ENCODE measurements around the gene LDLRAD4.

LDLRAD4 gene

DNA sequence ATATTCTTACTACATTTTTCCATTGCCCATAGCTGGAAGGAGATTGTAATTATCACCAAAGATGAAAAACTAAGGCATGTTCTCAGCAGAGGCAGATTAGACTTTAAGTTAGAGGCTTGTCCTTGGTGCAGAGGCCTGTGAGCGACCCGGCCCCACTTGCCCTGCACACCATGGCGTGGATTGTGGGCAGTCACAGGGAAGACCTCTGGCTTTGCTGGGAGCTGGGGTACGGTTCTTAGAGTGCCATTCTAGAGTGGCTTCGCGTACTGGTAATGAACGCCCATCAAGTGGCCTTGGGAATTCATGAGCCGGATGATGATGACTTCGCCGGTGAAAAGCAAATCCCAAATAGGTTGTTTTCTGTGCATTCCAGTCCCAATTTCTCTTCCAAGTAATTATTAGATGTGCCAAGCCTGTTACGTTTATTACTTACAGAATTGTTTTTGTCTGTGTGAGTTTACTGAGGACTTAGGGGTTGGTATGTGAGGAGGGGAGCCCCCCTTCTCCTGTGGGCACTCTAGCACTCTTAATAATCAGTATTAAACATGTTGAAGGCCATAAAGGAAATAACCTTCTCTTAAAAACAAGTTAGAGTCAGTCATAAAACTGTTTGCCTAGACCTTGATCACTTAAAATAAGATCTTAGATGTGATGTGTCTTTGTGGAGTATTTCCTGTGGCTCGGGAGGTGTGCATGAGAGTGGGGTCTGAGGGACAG, 90.6 kb downstream of the LDLRAD4 start:
- no peak for DNase-seq (ENCODE audit: low spot score)

DNA sequence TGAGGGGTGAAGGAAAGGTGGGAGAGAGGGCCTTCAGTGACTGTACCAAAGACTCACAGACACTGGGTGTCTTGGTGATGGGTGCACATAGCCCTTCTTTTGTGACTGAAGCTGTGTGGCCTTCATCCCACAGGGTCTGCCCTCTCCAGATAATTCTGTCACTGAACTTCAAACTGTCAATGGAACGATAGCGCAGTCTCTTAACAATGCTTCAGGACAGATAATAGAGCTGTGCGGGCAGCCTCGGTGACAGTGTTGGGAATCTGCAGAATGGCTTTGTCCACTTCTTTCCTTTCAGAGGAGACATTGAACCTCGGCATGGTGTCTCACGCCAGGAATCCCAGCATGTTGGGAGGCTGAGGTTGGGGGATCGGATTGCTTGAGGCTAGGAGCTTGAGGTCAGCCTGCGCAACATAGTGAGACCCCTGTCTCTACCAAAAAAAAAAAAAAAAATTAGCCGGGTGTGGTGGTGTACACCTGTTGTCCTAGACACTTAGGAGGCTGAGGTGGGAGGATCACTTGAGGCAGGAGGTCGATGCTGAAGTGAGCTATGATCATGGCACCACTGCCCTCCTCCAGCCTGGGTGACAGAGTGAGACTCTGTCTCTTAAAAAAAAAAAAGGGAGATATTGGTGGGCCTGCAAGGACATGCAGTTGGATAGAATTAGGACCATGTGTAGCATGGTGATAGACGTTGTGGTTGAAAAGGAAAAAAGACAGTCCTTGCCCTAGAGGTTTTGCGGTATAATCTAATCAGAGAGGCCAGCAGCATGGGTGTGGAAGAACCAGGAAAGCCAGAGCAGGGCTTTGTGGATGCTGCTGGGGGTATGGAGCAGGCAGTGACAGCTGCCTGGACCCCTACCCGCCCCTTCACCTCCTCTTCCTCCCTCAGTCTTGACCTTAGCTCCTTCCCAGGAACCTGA, 91.4 kb downstream of the LDLRAD4 start:
- DNase-seq (ENCODE audit: low spot score): no peak

DNA sequence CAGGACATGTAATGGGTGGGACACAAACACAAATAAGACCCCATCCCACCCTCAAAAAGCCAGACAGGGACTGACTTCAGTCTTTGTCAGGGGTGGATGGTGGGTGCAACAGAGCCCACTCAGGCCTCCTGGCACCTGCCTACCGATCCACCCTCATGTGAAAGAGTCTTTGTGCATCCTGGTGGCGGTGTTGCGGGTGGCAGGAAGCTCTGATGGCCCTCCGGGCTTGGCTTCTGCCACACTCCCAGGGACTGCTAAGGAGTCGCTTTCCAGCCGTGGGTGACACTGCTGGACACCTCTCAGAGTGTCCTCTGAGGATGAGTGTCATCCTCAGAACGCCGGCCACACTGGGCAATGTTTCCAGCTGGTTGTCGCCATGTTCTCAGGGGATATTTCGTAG, 92.6 kb downstream of the LDLRAD4 start:
- no peak for DNase-seq (ENCODE audit: low spot score)

- no peak for DNase-seq (ENCODE audit: low spot score)
These were observed 94.0 kb downstream of the LDLRAD4 start for GRCh38 chr18:13312515-13312914.

- no peak for DNase-seq (ENCODE audit: low spot score)
These were observed 94.6 kb downstream of the LDLRAD4 start for GRCh38 chr18:13313006-13313686.

- DNase-seq (ENCODE audit: low spot score): no peak
These were observed 96.4 kb downstream of the LDLRAD4 start for GRCh38 chr18:13315000-13315399.

DNA sequence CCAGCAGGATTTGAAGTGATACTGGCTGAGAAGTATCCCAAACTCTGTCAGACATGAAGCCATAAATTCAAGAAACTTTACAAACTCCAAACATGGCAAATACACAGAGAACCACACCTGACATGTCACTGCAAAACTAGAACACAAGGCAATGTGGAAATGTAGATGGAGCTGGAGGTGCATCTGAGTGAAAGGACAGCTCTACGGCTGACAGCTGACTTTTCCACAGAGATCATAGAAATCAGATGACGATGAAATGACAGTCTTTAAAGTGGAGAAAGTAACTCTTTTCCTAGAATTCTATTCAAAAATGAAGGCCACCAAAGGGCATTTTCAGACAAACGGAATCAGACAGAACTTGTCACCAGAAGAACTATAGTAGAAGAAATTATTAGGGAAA, 97.5 kb downstream of the LDLRAD4 start:
- no peak for DNase-seq (ENCODE audit: low spot score)

GRCh38 chr18:13317801-13318200, 99.2 kb downstream of the LDLRAD4 start:
- no peak for DNase-seq (ENCODE audit: low spot score)

DNA sequence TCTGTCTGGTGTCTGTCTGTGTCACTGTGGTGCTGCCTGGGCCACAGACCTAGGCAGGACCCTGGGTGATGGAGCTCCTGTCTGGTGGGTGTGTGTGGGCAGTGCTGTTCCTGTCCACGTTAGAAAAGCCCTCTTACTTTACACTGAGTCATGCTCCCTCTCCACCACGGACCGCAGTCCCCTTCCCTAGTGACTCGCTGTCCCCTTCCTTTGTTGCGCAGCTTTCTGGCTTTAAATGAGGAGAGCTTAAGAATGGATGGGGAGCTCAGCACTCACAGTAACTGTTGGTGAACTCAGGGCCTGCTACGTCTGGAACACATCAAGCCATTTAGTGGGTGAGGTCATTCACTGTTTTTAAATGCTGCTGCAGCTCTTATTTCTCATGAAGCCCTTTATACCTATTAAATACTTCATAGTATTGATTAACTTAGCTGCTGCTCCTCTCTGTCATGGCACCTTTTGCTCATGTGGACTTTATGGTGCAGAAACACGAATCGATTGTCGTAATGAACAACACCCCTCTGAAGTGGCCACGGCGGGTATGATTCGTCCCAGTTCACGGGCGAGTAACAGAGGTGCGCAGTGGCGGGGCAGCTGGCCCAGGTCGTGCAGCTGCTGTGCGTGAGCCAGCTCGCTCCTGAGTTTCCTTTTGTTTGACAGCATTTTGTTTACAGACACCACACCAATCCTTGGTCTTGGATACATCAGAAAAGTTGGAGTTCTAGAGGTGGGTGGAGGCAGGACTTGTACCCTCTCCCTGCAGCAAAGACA, 100.4 kb downstream of the LDLRAD4 start:
- DNase-seq (ENCODE audit: low spot score): no peak

DNA sequence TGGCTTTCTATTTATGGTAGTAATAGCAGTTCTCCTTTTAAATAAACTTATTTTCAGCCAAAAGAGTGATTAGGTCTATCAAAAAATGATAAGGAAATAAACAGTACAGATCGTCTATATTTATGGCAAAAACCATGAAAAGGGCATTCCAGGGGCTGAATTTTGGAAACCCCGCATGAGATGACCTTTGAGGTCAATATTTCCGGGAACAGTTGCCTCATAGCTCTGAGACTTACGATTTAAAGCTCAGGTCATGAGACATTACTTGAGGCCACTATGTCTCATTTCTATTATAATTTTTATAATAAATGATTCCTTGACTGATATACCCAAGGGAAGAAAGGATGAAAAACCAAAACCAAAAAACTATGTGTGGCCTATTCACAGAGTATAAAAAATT, 101.1 kb downstream of the LDLRAD4 start:
- no peak for DNase-seq (ENCODE audit: low spot score)

- peak; percentile 75 for DNase-seq (ENCODE audit: low spot score)
These were observed 101.5 kb downstream of the LDLRAD4 start for GRCh38 chr18:13320096-13320495.

GRCh38 chr18:13320891-13321425, 102.4 kb downstream of the LDLRAD4 start:
- DNase-seq (ENCODE audit: low spot score): no peak

GRCh38 chr18:13321923-13322322, 103.4 kb downstream of the LDLRAD4 start:
- DNase-seq (ENCODE audit: low spot score): no peak

- no peak for DNase-seq (ENCODE audit: low spot score)
These were observed 104.6 kb downstream of the LDLRAD4 start for GRCh38 chr18:13323186-13323585.

GRCh38 chr18:13324880-13325279, 106.3 kb downstream of the LDLRAD4 start:
- DNase-seq (ENCODE audit: low spot score): no peak

DNA sequence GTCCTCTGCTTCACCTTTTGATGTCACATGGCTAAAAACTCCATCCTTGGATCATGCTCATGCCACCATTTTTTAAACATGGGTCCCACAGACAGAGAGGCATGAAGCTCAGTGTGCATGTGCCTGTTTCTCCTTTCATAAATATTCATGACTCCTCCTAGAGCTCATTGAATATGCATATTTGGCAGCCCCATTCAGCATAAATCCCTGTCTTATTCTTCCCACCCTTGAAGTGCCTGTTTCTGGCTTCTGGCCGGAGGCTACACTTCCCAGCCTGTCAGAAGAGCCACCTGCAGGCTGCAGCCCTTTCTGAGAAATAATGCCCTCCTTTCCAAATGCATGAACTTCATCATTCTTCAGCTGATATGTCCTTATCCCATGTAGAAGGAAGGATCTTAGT, 109.7 kb downstream of the LDLRAD4 start:
- no peak for DNase-seq (ENCODE audit: low spot score)

DNA sequence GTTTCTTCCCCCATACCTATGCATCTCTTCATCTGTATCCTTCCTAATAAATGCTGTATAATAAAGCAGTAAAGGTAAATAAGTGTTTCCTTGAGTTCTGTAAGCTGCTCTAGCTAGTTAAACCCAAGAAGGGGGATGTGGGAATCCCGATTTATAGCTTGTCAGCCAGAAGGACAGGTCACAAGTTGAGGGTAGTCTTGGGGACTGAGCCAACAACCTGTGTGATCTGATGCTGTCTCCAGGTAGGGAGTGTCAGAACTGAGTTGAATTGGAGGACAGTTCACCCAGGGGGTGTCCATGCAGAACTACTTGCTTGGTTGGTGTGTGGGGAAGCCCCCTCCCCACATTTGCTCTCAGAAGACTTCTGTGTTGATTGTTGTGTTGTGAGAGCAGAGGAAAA, 112.4 kb downstream of the LDLRAD4 start:
- DNase-seq (ENCODE audit: low spot score): no peak

GRCh38 chr18:13331846-13332245, 113.3 kb downstream of the LDLRAD4 start:
- DNase-seq (ENCODE audit: low spot score): no peak

- no peak for DNase-seq (ENCODE audit: low spot score)
These were observed 114.3 kb downstream of the LDLRAD4 start for GRCh38 chr18:13332874-13333273.

DNA sequence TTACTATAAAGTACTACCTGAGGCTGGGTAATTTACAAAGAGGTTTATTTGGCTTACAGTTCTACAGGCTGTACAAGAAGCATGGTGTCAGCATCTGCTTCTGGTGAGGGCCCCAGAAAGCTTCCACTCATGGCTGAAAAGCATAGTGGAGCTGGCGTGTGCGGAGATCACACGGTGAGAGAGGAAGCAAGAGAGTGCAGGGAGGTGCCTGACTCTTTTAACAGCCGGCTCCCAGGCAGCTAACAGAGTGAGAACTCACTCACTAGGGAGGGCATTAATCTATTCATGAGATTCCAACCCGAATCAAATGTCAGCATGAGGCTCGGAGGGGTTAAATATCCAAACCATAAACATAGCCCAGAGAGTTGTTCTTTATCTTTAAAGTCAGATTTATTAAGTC, 117.3 kb downstream of the LDLRAD4 start:
- DNase-seq (ENCODE audit: low spot score): no peak

- no peak for DNase-seq (ENCODE audit: low spot score)
These were observed 118.3 kb downstream of the LDLRAD4 start for GRCh38 chr18:13336841-13337240.

DNA sequence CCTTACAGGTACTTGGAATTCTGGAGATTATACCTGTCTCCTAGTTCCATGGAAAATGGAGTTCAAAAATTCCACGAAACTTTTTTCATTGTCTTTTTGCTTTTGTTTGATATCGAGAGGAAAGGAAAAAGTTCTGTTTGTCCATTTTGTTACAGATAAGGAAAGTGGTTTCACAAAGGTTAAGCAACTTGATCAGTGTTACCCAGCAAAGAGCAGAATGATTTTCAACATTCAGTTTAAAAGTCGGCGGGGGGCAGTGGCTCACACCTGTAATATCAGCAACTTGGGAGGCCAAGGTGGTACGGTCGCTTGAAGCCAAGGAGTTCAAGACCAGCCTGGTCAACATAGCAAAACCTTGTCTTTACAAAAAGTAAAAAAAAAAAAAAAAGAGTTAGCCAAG, 118.8 kb downstream of the LDLRAD4 start:
- DNase-seq (ENCODE audit: low spot score): no peak
